Measurements from ENCODE around the gene KSR1.
A peak's percentile ranks its signal among the peaks of the same experiment; 100 is the strongest.
"Not testable (repeated sequence)": the region's sequence is repeated elsewhere in the genome, so short reads cannot be mapped to it uniquely, and the experiment has no call there.

The KSR1 gene

GRCh38 chr17:27633312-27634025 lies 177.2 kb downstream of the KSR1 start:
- DNase-seq (ENCODE audit: low read depth): no peak

DNA sequence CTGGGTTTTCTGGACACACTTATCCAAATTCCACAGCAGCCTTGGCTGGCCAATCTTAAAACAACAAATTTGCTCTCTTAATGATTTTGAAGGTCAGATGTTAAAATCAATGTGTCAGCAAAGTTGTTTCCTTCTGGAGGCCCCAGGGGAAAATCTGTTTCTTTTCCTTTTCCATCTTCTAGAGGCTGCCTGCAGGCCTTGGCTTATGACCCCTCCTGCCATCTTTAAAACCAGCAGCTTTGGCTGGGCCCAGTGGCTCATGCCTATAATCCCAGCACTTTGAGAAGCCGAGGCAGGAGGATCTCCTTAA lies 177.7 kb downstream of the KSR1 start:
- DNase-seq (ENCODE audit: low read depth): no peak

- no peak for DNase-seq (ENCODE audit: low read depth)
These were observed 178.5 kb downstream of the KSR1 start for GRCh38 chr17:27634776-27635175.

- no peak for DNase-seq (ENCODE audit: low read depth)
These were observed 179.1 kb downstream of the KSR1 start for GRCh38 chr17:27635275-27635823.

DNA sequence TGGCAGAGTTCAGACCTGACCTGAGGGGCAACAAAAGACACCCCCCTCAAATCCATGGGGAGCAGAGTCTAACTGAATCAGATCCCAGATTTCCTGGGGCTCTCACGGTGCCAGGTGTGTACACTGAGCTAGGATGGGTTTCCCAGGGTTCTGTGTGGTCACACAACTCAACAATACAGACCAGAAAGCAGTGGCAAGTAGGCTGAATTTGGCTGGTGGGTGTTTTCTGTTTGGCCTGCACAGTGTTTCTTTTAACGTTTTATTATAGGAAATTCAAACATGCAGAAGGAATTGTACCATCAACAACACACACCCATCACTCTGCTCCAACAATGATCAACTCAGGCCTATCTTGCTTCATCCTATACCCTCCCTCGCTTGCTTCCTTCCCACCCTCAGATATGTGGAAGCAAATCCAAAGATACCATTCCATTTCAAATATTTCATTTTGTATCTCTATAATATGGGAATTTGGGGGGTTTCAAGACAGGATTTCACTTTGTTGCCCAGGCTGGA lies 179.8 kb downstream of the KSR1 start:
- not testable (repeated sequence) for DNase-seq (ENCODE audit: low read depth)

DNA sequence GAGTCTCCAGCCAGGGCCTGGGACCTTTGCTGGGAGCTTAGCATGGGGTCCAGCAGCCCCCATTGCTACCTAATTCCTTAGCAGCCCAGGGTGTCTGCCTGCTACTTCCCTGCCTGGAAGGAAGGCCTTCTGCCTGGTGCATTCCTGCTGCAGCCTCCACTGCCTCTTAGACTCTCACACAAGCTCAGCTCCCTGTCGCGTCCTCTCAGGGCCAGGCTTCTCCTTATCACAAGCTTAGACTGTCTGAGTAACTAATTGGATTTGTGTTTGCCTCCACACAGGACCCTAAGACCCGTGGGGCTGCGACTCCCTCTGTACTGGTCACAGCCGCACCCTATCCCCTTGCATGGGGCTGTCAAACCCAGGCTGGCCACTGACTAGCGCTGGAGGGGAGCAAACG lies 181.6 kb downstream of the KSR1 start:
- DNase-seq (ENCODE audit: low read depth): not testable (repeated sequence)

DNA sequence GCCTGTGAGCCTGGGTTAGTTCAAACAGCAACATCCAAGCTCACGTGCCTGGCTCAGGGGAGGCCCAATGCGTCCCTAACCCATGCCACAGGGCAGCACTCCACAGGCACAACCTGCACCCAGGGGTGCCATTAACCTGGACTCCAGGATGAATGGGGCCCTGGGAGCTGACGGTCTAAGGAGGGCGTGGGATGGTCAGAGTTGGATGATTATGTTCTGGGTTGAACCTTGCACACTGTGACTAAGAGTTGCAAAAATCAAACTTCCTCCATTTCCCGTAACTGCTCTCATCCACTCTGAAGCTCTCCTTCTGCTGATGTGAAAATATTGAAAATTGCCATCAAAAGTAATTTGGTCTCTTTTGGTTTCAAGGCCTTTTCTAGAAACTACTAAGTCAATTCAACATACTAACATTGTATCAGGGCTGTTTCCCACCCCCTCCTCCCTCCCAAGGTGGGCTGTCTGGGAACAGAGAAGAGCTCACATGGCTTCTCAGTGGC lies 182.2 kb downstream of the KSR1 start:
- not testable (repeated sequence) for DNase-seq (ENCODE audit: low read depth)

GRCh38 chr17:27640790-27641189 lies 184.5 kb downstream of the KSR1 start:
- no peak for DNase-seq (ENCODE audit: low read depth)

DNA sequence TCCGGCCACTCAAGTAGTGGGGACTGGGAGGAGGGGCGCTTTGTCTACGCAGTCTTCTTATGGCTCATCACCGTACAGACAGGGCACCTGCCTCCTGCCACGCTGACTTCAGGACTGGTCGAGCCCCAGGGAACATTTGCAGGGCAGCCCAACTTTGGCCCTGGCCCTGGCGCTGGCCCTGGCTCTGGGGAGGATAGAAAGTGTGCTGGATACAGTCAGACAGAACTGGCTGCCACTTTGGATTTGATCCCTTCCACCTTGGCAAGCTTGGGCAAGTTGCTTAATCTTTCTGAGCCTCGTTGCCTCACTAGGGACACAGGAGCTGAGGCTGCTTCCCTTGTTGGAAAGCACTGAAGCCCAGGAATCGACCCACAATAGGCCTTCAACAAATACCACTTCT lies 188.3 kb downstream of the KSR1 start:
- DNase-seq (ENCODE audit: low read depth): no peak

DNA sequence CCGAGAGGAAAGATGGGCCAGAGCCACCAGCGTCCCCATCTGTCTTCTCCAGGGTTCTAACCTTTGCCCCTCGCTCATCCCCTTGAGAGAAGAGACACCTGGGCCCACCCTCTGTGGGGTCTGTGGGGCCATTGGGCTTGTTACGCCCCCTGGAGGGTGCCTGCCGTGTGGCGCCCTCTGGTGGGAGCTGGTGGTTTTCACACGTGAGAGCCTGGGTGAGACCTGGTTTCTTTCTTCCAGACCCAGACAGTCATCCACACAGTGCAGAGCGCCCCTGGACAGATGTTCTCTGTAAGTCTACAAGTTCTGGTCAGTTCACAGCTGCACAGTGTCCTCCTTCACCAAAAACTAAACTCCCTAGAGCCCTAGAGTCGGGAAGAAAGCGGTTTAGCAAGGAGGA lies 189.4 kb downstream of the KSR1 start:
- not testable (repeated sequence) for DNase-seq (ENCODE audit: low read depth)

GRCh38 chr17:27646232-27646631 lies 190.0 kb downstream of the KSR1 start:
- no peak for DNase-seq (ENCODE audit: low read depth)

DNA sequence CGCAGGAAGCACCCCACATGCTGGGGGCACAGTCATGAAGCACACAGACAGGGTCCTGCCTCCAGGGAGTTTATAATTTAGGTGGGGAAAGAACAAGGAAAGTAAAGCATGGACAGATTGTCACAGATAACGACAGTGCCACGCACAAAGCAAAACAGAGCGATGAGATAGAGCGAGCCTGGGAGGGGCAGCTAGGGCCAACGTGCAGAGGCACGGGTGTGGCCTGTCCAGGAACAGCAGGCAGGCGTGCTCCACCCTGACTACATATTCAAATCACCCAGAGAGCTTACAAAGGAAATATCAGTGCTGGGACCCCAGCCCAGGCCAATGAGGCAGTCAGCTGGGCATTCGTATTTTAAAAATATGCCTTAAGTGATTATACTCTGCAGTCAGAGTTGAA lies 191.5 kb downstream of the KSR1 start:
- DNase-seq (ENCODE audit: low read depth): no peak

DNA sequence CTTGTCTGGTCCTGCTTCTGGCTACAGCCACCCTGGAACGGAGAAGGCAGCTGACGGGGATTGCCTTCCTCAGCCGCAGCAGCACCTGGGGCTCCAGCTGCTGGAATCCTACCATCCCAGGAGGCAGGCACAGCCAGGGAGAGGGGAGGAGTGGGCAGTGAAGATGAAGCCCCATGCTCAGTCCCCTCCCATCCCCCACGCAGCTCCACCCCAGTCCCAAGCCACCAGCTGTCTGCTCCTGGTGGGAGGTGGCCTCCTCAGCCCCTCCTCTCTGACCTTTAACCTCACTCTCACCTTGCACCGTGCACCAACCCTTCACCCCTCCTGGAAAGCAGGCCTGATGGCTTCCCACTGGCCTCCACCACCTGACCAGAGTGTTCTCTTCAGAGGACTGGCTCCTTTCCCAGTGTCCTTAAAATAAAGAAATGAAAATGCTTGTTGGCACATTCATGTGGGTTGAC lies 192.9 kb downstream of the KSR1 start:
- DNase-seq (ENCODE audit: low read depth): not testable (repeated sequence)

DNA sequence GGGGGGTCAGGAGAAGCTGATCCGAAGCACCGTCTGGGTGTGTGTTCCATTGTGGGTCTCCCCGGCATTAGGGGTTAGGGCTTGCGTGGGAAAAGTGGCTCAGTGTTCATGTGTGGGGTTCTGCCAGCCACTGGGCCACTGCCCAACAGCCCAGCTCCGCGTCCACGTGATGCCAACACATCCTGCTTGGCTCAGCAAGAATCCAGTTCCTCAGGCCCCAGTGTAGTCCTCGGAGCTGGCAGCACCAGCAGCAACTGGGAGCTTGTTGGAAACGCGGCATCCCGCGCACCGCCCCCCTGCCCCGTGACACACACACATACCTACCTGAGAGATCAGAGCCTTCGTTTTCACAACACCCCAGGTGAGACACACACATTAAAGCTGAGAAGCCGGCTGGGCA lies 193.7 kb downstream of the KSR1 start:
- DNase-seq (ENCODE audit: low read depth): no peak

DNA sequence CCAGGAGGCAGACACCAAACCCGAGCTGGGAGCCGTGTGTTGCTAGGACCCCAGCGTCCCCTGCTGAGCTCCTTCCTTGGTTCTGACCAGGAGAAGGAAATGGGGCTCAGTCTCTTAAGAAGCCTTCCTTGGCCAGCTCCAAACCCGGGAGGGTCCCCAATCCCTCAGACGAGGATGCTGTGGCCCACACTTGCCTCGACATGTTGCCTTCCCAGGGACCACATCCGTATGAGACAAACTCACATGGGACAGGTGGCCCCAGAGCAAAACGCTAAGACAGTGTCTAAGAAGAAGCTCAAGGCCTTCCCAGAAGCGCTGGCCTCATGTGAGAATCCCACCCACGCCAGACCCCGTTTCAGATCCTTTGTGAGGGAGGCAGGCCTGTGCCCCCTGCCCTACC lies 194.6 kb downstream of the KSR1 start:
- DNase-seq (ENCODE audit: low read depth): no peak

GRCh38 chr17:27651411-27652345 lies 195.4 kb downstream of the KSR1 start:
- DNase-seq (ENCODE audit: low read depth): peak; percentile 38

- not testable (repeated sequence) for DNase-seq (ENCODE audit: low read depth)
These were observed 197.3 kb downstream of the KSR1 start for GRCh38 chr17:27653449-27653971.

GRCh38 chr17:27654136-27654535 lies 197.9 kb downstream of the KSR1 start:
- DNase-seq (ENCODE audit: low read depth): no peak

- peak; percentile 39 for DNase-seq (ENCODE audit: low read depth)
These were observed 198.6 kb downstream of the KSR1 start for GRCh38 chr17:27654654-27655524.

DNA sequence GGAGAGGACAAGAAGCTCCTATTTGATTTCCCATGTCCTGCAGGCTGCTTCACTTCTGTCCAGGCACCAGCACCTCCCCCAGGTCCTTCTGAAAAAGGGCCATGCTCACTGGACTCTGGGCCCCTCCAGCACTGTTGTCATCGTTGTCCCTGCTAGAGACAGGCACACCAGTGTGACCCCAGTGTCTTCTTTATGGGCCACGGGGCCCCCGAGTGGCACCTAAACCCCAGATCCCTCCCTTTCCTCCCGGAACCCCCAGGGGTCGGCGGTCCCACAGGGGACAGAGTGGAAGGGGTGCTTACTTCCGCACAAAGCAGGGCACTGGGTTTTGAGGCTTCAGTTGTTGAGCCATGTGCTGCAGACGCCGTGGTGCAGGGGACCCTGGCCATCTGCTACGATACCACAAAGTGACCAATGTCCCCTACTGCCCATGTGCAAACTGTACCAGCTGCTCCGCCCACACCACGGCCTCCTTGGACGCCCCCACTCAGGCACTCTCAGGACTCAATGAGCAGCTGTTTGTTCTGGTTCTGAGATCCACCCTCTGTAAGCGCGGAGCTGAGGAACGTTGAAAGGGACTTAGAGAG lies 199.4 kb downstream of the KSR1 start:
- not testable (repeated sequence) for DNase-seq (ENCODE audit: low read depth)

DNA sequence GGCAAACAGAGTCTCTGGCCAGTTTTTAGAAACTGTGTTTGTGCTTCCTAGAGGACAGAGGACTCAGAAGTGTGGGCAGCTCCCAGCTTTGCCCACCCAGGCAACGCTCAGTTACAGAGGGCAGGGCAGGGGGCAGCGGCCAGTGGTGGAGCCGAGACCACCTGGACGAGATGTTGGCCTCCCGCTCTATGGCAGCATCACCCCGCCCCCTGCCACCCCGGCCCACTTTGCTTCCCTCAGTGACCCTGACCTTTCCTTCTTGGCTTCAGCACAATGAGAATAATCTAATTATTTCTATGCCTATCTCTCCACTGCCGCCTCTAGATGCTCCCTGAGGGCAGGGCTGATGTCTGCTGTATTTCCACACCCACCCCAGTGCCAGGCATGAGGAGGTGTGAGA lies 200.4 kb downstream of the KSR1 start:
- not testable (repeated sequence) for DNase-seq (ENCODE audit: low read depth)
